Measurements from ENCODE around the gene ABCA6.

Gene ABCA6, protein sequence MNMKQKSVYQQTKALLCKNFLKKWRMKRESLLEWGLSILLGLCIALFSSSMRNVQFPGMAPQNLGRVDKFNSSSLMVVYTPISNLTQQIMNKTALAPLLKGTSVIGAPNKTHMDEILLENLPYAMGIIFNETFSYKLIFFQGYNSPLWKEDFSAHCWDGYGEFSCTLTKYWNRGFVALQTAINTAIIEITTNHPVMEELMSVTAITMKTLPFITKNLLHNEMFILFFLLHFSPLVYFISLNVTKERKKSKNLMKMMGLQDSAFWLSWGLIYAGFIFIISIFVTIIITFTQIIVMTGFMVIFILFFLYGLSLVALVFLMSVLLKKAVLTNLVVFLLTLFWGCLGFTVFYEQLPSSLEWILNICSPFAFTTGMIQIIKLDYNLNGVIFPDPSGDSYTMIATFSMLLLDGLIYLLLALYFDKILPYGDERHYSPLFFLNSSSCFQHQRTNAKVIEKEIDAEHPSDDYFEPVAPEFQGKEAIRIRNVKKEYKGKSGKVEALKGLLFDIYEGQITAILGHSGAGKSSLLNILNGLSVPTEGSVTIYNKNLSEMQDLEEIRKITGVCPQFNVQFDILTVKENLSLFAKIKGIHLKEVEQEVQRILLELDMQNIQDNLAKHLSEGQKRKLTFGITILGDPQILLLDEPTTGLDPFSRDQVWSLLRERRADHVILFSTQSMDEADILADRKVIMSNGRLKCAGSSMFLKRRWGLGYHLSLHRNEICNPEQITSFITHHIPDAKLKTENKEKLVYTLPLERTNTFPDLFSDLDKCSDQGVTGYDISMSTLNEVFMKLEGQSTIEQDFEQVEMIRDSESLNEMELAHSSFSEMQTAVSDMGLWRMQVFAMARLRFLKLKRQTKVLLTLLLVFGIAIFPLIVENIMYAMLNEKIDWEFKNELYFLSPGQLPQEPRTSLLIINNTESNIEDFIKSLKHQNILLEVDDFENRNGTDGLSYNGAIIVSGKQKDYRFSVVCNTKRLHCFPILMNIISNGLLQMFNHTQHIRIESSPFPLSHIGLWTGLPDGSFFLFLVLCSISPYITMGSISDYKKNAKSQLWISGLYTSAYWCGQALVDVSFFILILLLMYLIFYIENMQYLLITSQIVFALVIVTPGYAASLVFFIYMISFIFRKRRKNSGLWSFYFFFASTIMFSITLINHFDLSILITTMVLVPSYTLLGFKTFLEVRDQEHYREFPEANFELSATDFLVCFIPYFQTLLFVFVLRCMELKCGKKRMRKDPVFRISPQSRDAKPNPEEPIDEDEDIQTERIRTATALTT (N-terminal part only)

GRCh38 chr17:69141431-69142174 lies at the start of gene ABCA6:
Gene ABCA6 (minus strand): TSS chr17:69141895. CDS start chr17:69140703, 1,192 bp downstream.
- H3K9me3 ChIP-seq (ENCODE audit: control insufficient read depth, insufficient read depth, low read length), result no peaks in the 10 kb centered on the region
- no peak within 1 kb of the TSS for H3K9ac ChIP-seq (ENCODE audit: low read depth, low read length)
- H3K36me3 ChIP-seq (ENCODE audit: control insufficient read depth, insufficient read depth, low read length), result no peaks in the 10 kb centered on the region
- H3K4me3 ChIP-seq (ENCODE audit: low read depth, low read length), result no peak within 1 kb of the TSS
- H3K27me3 ChIP-seq (ENCODE audit: control insufficient read depth, insufficient read depth, low read length), result no peaks in the 10 kb centered on the region
- no peak within 1 kb of the TSS for H3K27ac ChIP-seq (ENCODE audit: low read depth, low read length)
- no peaks in the 10 kb centered on the region for H3K4me1 ChIP-seq (ENCODE audit: control insufficient read depth, insufficient read depth, low read length)

DNA sequence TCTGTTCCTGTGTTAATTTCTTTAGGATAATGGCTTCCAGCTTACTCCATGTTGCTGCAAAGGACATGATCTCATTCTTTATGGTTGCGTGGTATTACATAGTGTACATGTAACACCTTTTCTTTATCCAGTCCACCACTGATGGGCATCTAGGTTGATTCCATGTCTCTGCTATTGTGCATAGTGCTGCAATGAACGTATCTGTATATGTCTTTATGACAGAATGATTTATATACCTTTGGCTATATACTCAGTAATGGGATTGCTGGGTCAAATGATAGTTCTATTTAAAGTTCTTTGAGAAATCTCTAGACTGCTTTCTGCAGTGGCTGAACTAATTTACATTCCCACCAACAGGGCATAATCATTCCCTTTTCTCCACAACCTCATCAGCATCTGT lies 47.1 kb upstream of the ABCA6 start:
- no peaks in the 10 kb centered on the region for H3K27me3 ChIP-seq (ENCODE audit: control insufficient read depth, insufficient read depth, low read length)
- H3K27ac ChIP-seq (ENCODE audit: low read depth, low read length), result no peak overlapping the region
- no peak overlapping the region for H3K4me3 ChIP-seq (ENCODE audit: low read depth, low read length)
- H3K9me3 ChIP-seq (ENCODE audit: control insufficient read depth, insufficient read depth, low read length), result no peaks in the 10 kb centered on the region
- H3K36me3 ChIP-seq (ENCODE audit: control insufficient read depth, insufficient read depth, low read length), result no peaks in the 10 kb centered on the region
- H3K9ac ChIP-seq (ENCODE audit: low read depth, low read length), result no peak overlapping the region
- no peaks in the 10 kb centered on the region for H3K4me1 ChIP-seq (ENCODE audit: control insufficient read depth, insufficient read depth, low read length)

GRCh38 chr17:69188064-69188463 lies 46.4 kb upstream of the ABCA6 start:
- H3K36me3 ChIP-seq (ENCODE audit: control insufficient read depth, insufficient read depth, low read length), result no peaks in the 10 kb centered on the region
- H3K27ac ChIP-seq (ENCODE audit: low read depth, low read length), result no peak overlapping the region
- no peak overlapping the region for H3K9ac ChIP-seq (ENCODE audit: low read depth, low read length)
- H3K4me1 ChIP-seq (ENCODE audit: control insufficient read depth, insufficient read depth, low read length), result no peaks in the 10 kb centered on the region
- H3K9me3 ChIP-seq (ENCODE audit: control insufficient read depth, insufficient read depth, low read length), result no peaks in the 10 kb centered on the region
- H3K27me3 ChIP-seq (ENCODE audit: control insufficient read depth, insufficient read depth, low read length), result no peaks in the 10 kb centered on the region
- H3K4me3 ChIP-seq (ENCODE audit: low read depth, low read length), result no peak overlapping the region

DNA sequence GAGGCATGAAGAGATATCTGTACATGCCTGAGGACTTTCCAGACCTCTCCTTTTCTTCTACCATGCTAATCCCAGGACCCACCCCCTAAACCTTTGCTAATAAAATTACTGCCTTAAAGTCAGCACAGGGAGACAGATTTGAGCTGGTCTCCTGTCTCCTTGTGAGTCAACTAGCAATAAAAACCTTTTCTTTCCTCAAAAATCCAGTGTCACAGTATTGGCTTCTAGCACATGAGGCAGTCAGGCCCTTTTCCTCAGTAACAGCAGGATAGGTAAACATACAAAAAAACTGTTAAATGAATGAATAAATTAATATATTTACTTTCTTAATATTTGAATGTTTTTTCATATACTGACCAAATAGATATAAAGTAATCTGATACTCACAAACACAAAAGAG lies 45.6 kb upstream of the ABCA6 start:
- Histone ChIP-seq H3K4me1 (ENCODE audit: control insufficient read depth, insufficient read depth, low read length) (no peaks in the 10 kb centered on the region; the same call in 1 of the 2 replicates), H3K36me3 (ENCODE audit: control insufficient read depth, insufficient read depth, low read length) (no peaks in the 10 kb centered on the region), H3K27me3 (ENCODE audit: control insufficient read depth, insufficient read depth, low read length) (no peaks in the 10 kb centered on the region), H3K9ac (ENCODE audit: low read depth, low read length) (no peak overlapping the region), H3K27ac (ENCODE audit: low read depth, low read length) (no peak overlapping the region), H3K4me3 (ENCODE audit: low read depth, low read length) (no peak overlapping the region), H3K9me3 (ENCODE audit: control insufficient read depth, insufficient read depth, low read length) (no peaks in the 10 kb centered on the region)

- Histone ChIP-seq H3K4me1 (ENCODE audit: control insufficient read depth, insufficient read depth, low read length) (peaks cover 3% of the 10 kb centered on the region; the same call in 1 of the 2 replicates), H3K4me3 (ENCODE audit: low read depth, low read length) (no peak overlapping the region), H3K36me3 (ENCODE audit: control insufficient read depth, insufficient read depth, low read length) (no peaks in the 10 kb centered on the region), H3K27me3 (ENCODE audit: control insufficient read depth, insufficient read depth, low read length) (no peaks in the 10 kb centered on the region), H3K9ac (ENCODE audit: low read depth, low read length) (no peak overlapping the region), H3K27ac (ENCODE audit: low read depth, low read length) (no peak overlapping the region), H3K9me3 (ENCODE audit: control insufficient read depth, insufficient read depth, low read length) (no peaks in the 10 kb centered on the region)
These were observed 37.7 kb upstream of the ABCA6 start for GRCh38 chr17:69179227-69179952.

DNA sequence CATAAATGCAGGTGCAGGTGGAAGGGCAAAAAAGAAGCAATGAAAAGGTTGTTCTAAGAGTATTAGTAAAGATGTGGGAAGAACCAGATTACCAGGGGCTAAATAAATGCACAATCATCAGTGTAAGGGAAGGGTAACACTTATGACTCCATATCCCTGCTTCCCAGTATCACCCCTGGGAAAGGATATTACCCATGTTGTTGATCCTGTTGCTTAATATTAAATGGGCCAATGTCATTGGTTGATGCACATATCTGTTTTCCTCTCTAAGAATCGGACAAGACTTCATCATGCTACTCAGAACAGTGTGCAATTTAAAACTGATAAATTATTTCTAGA lies 34.7 kb upstream of the ABCA6 start:
- Histone ChIP-seq H3K9ac (ENCODE audit: low read depth, low read length) (no peak overlapping the region), H3K4me1 (ENCODE audit: control insufficient read depth, insufficient read depth, low read length) (0 out of 2 replicates have a peak, but pooled peaks cover 3% of the 10 kb centered on the region), H3K36me3 (ENCODE audit: control insufficient read depth, insufficient read depth, low read length) (no peaks in the 10 kb centered on the region), H3K4me3 (ENCODE audit: low read depth, low read length) (no peak overlapping the region), H3K27ac (ENCODE audit: low read depth, low read length) (no peak overlapping the region), H3K9me3 (ENCODE audit: control insufficient read depth, insufficient read depth, low read length) (no peaks in the 10 kb centered on the region), H3K27me3 (ENCODE audit: control insufficient read depth, insufficient read depth, low read length) (no peaks in the 10 kb centered on the region)

GRCh38 chr17:69175625-69176456 lies 34.1 kb upstream of the ABCA6 start:
- Histone ChIP-seq H3K27me3 (ENCODE audit: control insufficient read depth, insufficient read depth, low read length) (no peaks in the 10 kb centered on the region), H3K27ac (ENCODE audit: low read depth, low read length) (no peak overlapping the region), H3K4me1 (ENCODE audit: control insufficient read depth, insufficient read depth, low read length) (0 out of 2 replicates have a peak, but pooled peaks cover 3% of the 10 kb centered on the region), H3K9me3 (ENCODE audit: control insufficient read depth, insufficient read depth, low read length) (no peaks in the 10 kb centered on the region), H3K9ac (ENCODE audit: low read depth, low read length) (no peak overlapping the region), H3K36me3 (ENCODE audit: control insufficient read depth, insufficient read depth, low read length) (no peaks in the 10 kb centered on the region), H3K4me3 (ENCODE audit: low read depth, low read length) (no peak overlapping the region)

DNA sequence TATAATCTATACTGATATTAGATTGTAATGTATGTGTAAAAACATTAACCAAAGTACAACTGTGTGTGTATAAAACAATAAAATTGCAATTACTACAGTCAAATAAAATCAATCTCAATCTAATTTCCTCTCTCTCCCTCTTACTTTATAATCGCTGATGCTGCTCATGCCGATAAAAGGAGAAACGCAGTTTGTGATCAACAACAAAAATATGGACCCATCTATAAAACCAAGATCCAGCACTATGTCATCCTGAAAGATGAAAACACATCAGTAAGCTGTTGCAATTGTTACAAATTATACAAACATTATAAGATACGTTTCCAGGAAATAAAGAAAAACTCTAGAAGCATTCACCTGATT lies 33.5 kb upstream of the ABCA6 start:
- Histone ChIP-seq H3K4me3 (ENCODE audit: low read depth, low read length) (no peak overlapping the region), H3K9me3 (ENCODE audit: control insufficient read depth, insufficient read depth, low read length) (no peaks in the 10 kb centered on the region), H3K4me1 (ENCODE audit: control insufficient read depth, insufficient read depth, low read length) (0 out of 2 replicates have a peak, but pooled peaks cover 3% of the 10 kb centered on the region), H3K27ac (ENCODE audit: low read depth, low read length) (no peak overlapping the region), H3K27me3 (ENCODE audit: control insufficient read depth, insufficient read depth, low read length) (no peaks in the 10 kb centered on the region), H3K9ac (ENCODE audit: low read depth, low read length) (no peak overlapping the region), H3K36me3 (ENCODE audit: control insufficient read depth, insufficient read depth, low read length) (no peaks in the 10 kb centered on the region)

DNA sequence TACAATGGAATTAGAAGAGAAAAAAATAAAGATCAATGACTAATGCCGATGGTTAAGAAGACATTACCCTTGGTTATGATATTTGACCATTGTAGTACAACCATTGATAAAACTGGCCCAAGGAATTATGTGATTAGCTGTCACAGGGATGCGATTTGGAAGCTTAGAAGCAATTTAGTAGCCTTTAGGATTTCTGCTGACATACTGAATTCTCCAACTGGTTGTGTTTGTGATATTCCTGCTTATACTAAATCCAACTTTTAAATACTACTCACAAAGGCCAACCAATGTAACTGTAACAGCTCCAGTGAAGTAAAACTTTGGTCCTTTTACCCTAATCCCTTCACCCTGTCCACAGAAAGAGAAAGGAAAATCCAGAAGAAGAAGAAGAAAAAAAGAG lies 31.4 kb upstream of the ABCA6 start:
- no peaks in the 10 kb centered on the region for H3K4me1 ChIP-seq (ENCODE audit: control insufficient read depth, insufficient read depth, low read length)
- no peaks in the 10 kb centered on the region for H3K27me3 ChIP-seq (ENCODE audit: control insufficient read depth, insufficient read depth, low read length)
- no peak overlapping the region for H3K9ac ChIP-seq (ENCODE audit: low read depth, low read length)
- no peaks in the 10 kb centered on the region for H3K36me3 ChIP-seq (ENCODE audit: control insufficient read depth, insufficient read depth, low read length)
- H3K27ac ChIP-seq (ENCODE audit: low read depth, low read length), result no peak overlapping the region
- no peaks in the 10 kb centered on the region for H3K9me3 ChIP-seq (ENCODE audit: control insufficient read depth, insufficient read depth, low read length)
- no peak overlapping the region for H3K4me3 ChIP-seq (ENCODE audit: low read depth, low read length)
